Measurements from ENCODE around the gene PRKAR1B. TPM values are rescaled to one million over a fixed set of nuclear protein-coding genes. Genes with fewer than 3 reads are reported as not detected.
"Not testable (repeated sequence)": the region's sequence is repeated elsewhere in the genome, so short reads cannot be mapped to it uniquely, and the experiment has no call there.

PRKAR1B gene
- total RNA-seq, 1 experiment from 2014 or later = 8.2 TPM

- DNase-seq (ENCODE audit: low read depth, low spot score) = no peak
- in situ Hi-C loops (cut with HindIII; ENCODE audit: low pct_unique_long_range_greater_than_20kb, low sequenced_read_pairs) = no loop called here
Observed at GRCh38 chr7:668958-669357, 58.1 kb downstream of the PRKAR1B start.

GRCh38 chr7:668139-668931 lies 58.7 kb downstream of the PRKAR1B start:
- DNase-seq (ENCODE audit: low read depth, low spot score) = no peak
- in situ Hi-C loops (cut with HindIII; ENCODE audit: low pct_unique_long_range_greater_than_20kb, low sequenced_read_pairs) = no loop called here

GRCh38 chr7:666454-667292 lies 60.4 kb downstream of the PRKAR1B start:
- DNase-seq (ENCODE audit: low read depth, low spot score) = no peak
- in situ Hi-C loops (cut with HindIII; ENCODE audit: low pct_unique_long_range_greater_than_20kb, low sequenced_read_pairs) = no loop called here

- in situ Hi-C loops (cut with HindIII; ENCODE audit: low pct_unique_long_range_greater_than_20kb, low sequenced_read_pairs) = no loop called here
- no peak for DNase-seq (ENCODE audit: low read depth, low spot score)
Observed at GRCh38 chr7:665736-666453, 61.2 kb downstream of the PRKAR1B start.

GRCh38 chr7:664997-665735 lies 61.9 kb downstream of the PRKAR1B start:
- in situ Hi-C loops (cut with HindIII; ENCODE audit: low pct_unique_long_range_greater_than_20kb, low sequenced_read_pairs) = no loop called here

GRCh38 chr7:664402-664775 lies 62.7 kb downstream of the PRKAR1B start:
- in situ Hi-C loops (cut with HindIII; ENCODE audit: low pct_unique_long_range_greater_than_20kb, low sequenced_read_pairs) = no loop called here
- DNase-seq (ENCODE audit: low read depth, low spot score) = no peak

More at GRCh38 chr7:664997-665735, 61.9 kb downstream of the PRKAR1B start:
- no peak for DNase-seq (ENCODE audit: low read depth, low spot score)

- DNase-seq (ENCODE audit: low read depth, low spot score) = no peak
- in situ Hi-C loops (cut with HindIII; ENCODE audit: low pct_unique_long_range_greater_than_20kb, low sequenced_read_pairs) = no loop called here
Observed at GRCh38 chr7:662576-662975, 64.5 kb downstream of the PRKAR1B start.

GRCh38 chr7:659996-660395 lies 67.1 kb downstream of the PRKAR1B start:
- no peak for DNase-seq (ENCODE audit: low read depth, low spot score)
- in situ Hi-C loops (cut with HindIII; ENCODE audit: low pct_unique_long_range_greater_than_20kb, low sequenced_read_pairs) = no loop called here

GRCh38 chr7:659306-659847 lies 67.7 kb downstream of the PRKAR1B start:
- no peak for DNase-seq (ENCODE audit: low read depth, low spot score)
- in situ Hi-C loops (cut with HindIII; ENCODE audit: low pct_unique_long_range_greater_than_20kb, low sequenced_read_pairs) = no loop called here

GRCh38 chr7:657565-658119 lies 69.4 kb downstream of the PRKAR1B start:
- DNase-seq (ENCODE audit: low read depth, low spot score) = peak; percentile 32
- in situ Hi-C loops (cut with HindIII; ENCODE audit: low pct_unique_long_range_greater_than_20kb, low sequenced_read_pairs) = no loop called here

- in situ Hi-C loops (cut with HindIII; ENCODE audit: low pct_unique_long_range_greater_than_20kb, low sequenced_read_pairs); DNase-seq (ENCODE audit: low read depth, low spot score): not testable (repeated sequence)
Observed at GRCh38 chr7:657010-657409, 70.1 kb downstream of the PRKAR1B start.

- in situ Hi-C loops (cut with HindIII; ENCODE audit: low pct_unique_long_range_greater_than_20kb, low sequenced_read_pairs) = no loop called here
- DNase-seq (ENCODE audit: low read depth, low spot score) = no peak
Observed at GRCh38 chr7:655758-656157, 71.3 kb downstream of the PRKAR1B start.

- no peak for DNase-seq (ENCODE audit: low read depth, low spot score)
- in situ Hi-C loops (cut with HindIII; ENCODE audit: low pct_unique_long_range_greater_than_20kb, low sequenced_read_pairs) = no loop called here
Observed at GRCh38 chr7:653829-654764, 73.0 kb downstream of the PRKAR1B start.

- DNase-seq (ENCODE audit: low read depth, low spot score) = no peak
- in situ Hi-C loops (cut with HindIII; ENCODE audit: low pct_unique_long_range_greater_than_20kb, low sequenced_read_pairs) = no loop called here
Observed at GRCh38 chr7:652881-653280, 74.2 kb downstream of the PRKAR1B start.

- DNase-seq (ENCODE audit: low read depth, low spot score); in situ Hi-C loops (cut with HindIII; ENCODE audit: low pct_unique_long_range_greater_than_20kb, low sequenced_read_pairs): not testable (repeated sequence)
Observed at GRCh38 chr7:652167-652566, 74.9 kb downstream of the PRKAR1B start.

Data from SK-MEL-5 (cell line).